Endothelial cell of umbilical vein (primary cell): ENCODE results near the gene CCR4. TPM values are rescaled to one million over a fixed set of nuclear protein-coding genes. Genes with fewer than 3 reads are reported as not detected.
"Not testable (repeated sequence)": the region's sequence is repeated elsewhere in the genome, so short reads cannot be mapped to it uniquely, and the experiment has no call there.

ENCODE experiments used
- BruUV-seq: library from RNA; stranded (reverse); fragments of 400-500 nt; replicated peaks from 2 replicates; lab custom pipeline; 2021; lab: Mats Ljungman, UMichigan
- CTCF ChIA-PET: fragments of 300-600, 350-600 bp; sonication (Branson Sonifier 250); formaldehyde crosslinking; loops from one replicate; lab custom pipeline; 2021; ENCODE audit warnings: antibody characterized with exemption, inconsistent platforms; lab: Charles Lee
- POLR2A ChIA-PET: fragments of 300-600, 350-600 bp; sonication (Branson Sonifier 250); formaldehyde crosslinking; loops from one replicate; lab custom pipeline; 2021; ENCODE audit warnings: antibody characterized with exemption, inconsistent platforms; lab: Charles Lee
- DNase-seq: peaks from one replicate; pipeline ENCODE4 v3.0.0-alpha.2; 2011; ENCODE audit warnings: low read depth, low spot score
- FAIRE-seq: peaks from 2 replicates; lab custom pipeline; 2011; peaks lifted over from hg19 to GRCh38; lab: Jason Lieb, UNC
- H2AFZ ChIP-seq: 2 replicates; pipeline ENCODE4 v1.6.0; 2012; ENCODE audit warnings: low read depth, low read length, control low read depth, inconsistent platforms
- H3K27ac ChIP-seq: 2 replicates; pipeline ENCODE4 v1.5.1; 2011; ENCODE audit warnings: low read depth, mild to moderate bottlenecking, control low read depth, low read length, moderate library complexity; ENCODE audit not compliant: insufficient read depth
- H3K27me3 ChIP-seq, 2 experiments: 2 replicates each; pipeline versions ENCODE4 v1.6.0 to v1.6.1; 2011; ENCODE audit warnings: low read length in 2 of 2, mixed read lengths in 1 of 2; ENCODE audit not compliant: control insufficient read depth in 2 of 2, insufficient read depth in 2 of 2
- H3K36me3 ChIP-seq, 2 experiments: 2 replicates in 1 of 2; 3 replicates in 1 of 2; pipeline ENCODE4 v1.5.1; 2011; ENCODE audit warnings: low read length in 2 of 2, mild to moderate bottlenecking in 1 of 2, moderate library complexity in 1 of 2; ENCODE audit not compliant: control insufficient read depth in 2 of 2, insufficient read depth in 2 of 2; ENCODE audit errors: extremely low read depth in 1 of 2
- H3K4me1 ChIP-seq: 3 replicates; pipeline ENCODE4 v1.5.1; 2011; ENCODE audit warnings: mild to moderate bottlenecking, low read length; ENCODE audit not compliant: control insufficient read depth, insufficient read depth; ENCODE audit errors: extremely low read depth
- H3K4me2 ChIP-seq: 2 replicates; pipeline ENCODE4 v1.6.1; 2011; ENCODE audit warnings: low read length, control low read depth, mixed read lengths; ENCODE audit not compliant: insufficient read depth
- H3K4me3 ChIP-seq, 3 experiments: fragments of 200-600 bp in 1 of 3; sonication (generic), shearing (Covaris generic) in 1 of 3; replicated peaks in 1 of 3; 2 replicates each; pipeline ENCODE4 v1.5.1; 2011 to 2016; ENCODE audit warnings: control low read depth in 3 of 3, low read length in 3 of 3, mild to moderate bottlenecking in 2 of 3, inconsistent platforms in 1 of 3, low read depth in 1 of 3, moderate library complexity in 1 of 3; ENCODE audit not compliant: insufficient read depth in 1 of 3
- H3K79me2 ChIP-seq: 2 replicates; pipeline ENCODE4 v1.6.0; 2012; ENCODE audit warnings: low read length, inconsistent platforms; ENCODE audit not compliant: control insufficient read depth, insufficient read depth
- H3K9ac ChIP-seq: replicated peaks from 2 replicates; pipeline ENCODE3; 2011; ENCODE audit warnings: low read length, control low read depth; ENCODE audit not compliant: insufficient read depth; ENCODE audit errors: extremely low read depth
- H3K9me1 ChIP-seq: replicated peaks from 3 replicates; pipeline ENCODE4 v1.6.0; 2011; ENCODE audit warnings: mild to moderate bottlenecking, low read length; ENCODE audit not compliant: control insufficient read depth, insufficient read depth; ENCODE audit errors: extremely low read depth
- H3K9me3 ChIP-seq: replicated peaks from 2 replicates; pipeline ENCODE4 v1.5.1; 2012; ENCODE audit warnings: low read length, inconsistent platforms; ENCODE audit not compliant: control insufficient read depth, insufficient read depth
- H4K20me1 ChIP-seq: replicated peaks from 2 replicates; pipeline ENCODE3; 2011; ENCODE audit warnings: mild to moderate bottlenecking, low read length; ENCODE audit not compliant: control insufficient read depth, insufficient read depth; ENCODE audit errors: extremely low read depth
- EZH2 ChIP-seq: IDR thresholded peaks from 2 replicates; pipeline ENCODE4 v1.6.1; 2012; ENCODE audit warnings: borderline replicate concordance, low read depth, mild to moderate bottlenecking, moderate library complexity, low read length, inconsistent platforms; ENCODE audit not compliant: severe bottlenecking
- FOS ChIP-seq: IDR thresholded peaks from 2 replicates; pipeline ENCODE4 v1.6.1; 2011; ENCODE audit warnings: mild to moderate bottlenecking, low read length, moderate library complexity, borderline replicate concordance; ENCODE audit not compliant: insufficient read depth
- GATA2 ChIP-seq: IDR thresholded peaks from 2 replicates; pipeline ENCODE4 v1.7.0; 2011; ENCODE audit warnings: low read depth, mild to moderate bottlenecking, moderate library complexity, mixed read lengths, low read length; ENCODE audit not compliant: insufficient read length, insufficient read depth
- JUN ChIP-seq: IDR thresholded peaks from 2 replicates; pipeline ENCODE4 v1.6.1; 2011; ENCODE audit warnings: borderline replicate concordance, low read depth; ENCODE audit not compliant: insufficient read length, insufficient read depth
- MYC ChIP-seq: IDR thresholded peaks from one replicate; pipeline ENCODE4 v1.6.1; 2011; ENCODE audit warnings: mild to moderate bottlenecking, low read depth, low read length
- POLR2A ChIP-seq: IDR thresholded peaks from 2 replicates; pipeline ENCODE4 v1.6.1; 2012; ENCODE audit warnings: low read depth, mild to moderate bottlenecking, control low read depth, low read length
- POLR2AphosphoS5 ChIP-seq: IDR thresholded peaks from 2 replicates; pipeline ENCODE4 v1.6.1; 2012; ENCODE audit warnings: low read depth, mild to moderate bottlenecking, control low read depth, low read length, moderate library complexity; ENCODE audit not compliant: insufficient read depth
- dilution Hi-C: fragments of 300-500 bp; cut with MboI; formaldehyde crosslinking; loops from one replicate; pipeline ENCODE4 v1.15.0; 2019; ENCODE audit warnings: low sequenced_read_pairs; ENCODE audit not compliant: extremely low pct_ligation_motif_present
- intact Hi-C: fragments of 100-400 bp; cut with micrococcal nuclease; formaldehyde crosslinking; loops from one replicate; pipeline ENCODE4 v1.10.0; 2022
- polyA plus RNA-seq, 4 experiments: library from polyadenylated mRNA; depleted of rRNA in 3 of 4; stranded (reverse) in 3 of 4; unstranded in 1 of 4; fragments of >200 nt; gene quantifications; 2 replicates each; pipeline versions ENCODE4 v1.2.1 to v1.2.3, GENCODE V29; 2011 to 2012; ENCODE audit warnings: missing spikeins in 1 of 4
- total RNA-seq: library from RNA; stranded (reverse); gene quantifications from 2 replicates; pipeline ENCODE4 v1.2.3, GENCODE V29; 2021
- TF ChIP-seq, protein P1 (sequence below): IDR thresholded peaks from 2 replicates; pipeline ENCODE4 v1.6.1; 2011; ENCODE audit not compliant: insufficient read depth, insufficient read length
- TF ChIP-seq, protein P2 (sequence below), 2 donors: IDR thresholded peaks; 1 replicate in 1 of 2; 2 replicates in 1 of 2; pipeline ENCODE4 v1.5.1; 2011; ENCODE audit warnings: low read length in 2 of 2, mild to moderate bottlenecking in 2 of 2, moderate library complexity in 2 of 2, control low read depth in 1 of 2, inconsistent platforms in 1 of 2, low read depth in 1 of 2; ENCODE audit not compliant: insufficient read depth in 1 of 2; ENCODE audit errors: extremely low read depth in 1 of 2

The CCR4 gene
- total and polyA plus RNA-seq, 2 donors (not counting 3 experiments of a cell fraction or from before 2014, with no cell fraction given), result not detected

GRCh38 chr3:32983124-32983523 lies 31.7 kb downstream of the CCR4 start:
- no peak overlapping the region for H3K4me2 ChIP-seq
- FAIRE-seq, result no peak
- no peaks in the 10 kb centered on the region for H3K36me3 ChIP-seq
- TF ChIP-seq JUN (no peak), EZH2 (no peak), MYC (no peak), POLR2A (no peak), POLR2AphosphoS5 (no peak), GATA2 (no peak), FOS (no peak)
- TF ChIP-seq, protein P1, sequence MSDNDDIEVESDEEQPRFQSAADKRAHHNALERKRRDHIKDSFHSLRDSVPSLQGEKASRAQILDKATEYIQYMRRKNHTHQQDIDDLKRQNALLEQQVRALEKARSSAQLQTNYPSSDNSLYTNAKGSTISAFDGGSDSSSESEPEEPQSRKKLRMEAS, result no peak
- TF ChIP-seq, protein P2, sequence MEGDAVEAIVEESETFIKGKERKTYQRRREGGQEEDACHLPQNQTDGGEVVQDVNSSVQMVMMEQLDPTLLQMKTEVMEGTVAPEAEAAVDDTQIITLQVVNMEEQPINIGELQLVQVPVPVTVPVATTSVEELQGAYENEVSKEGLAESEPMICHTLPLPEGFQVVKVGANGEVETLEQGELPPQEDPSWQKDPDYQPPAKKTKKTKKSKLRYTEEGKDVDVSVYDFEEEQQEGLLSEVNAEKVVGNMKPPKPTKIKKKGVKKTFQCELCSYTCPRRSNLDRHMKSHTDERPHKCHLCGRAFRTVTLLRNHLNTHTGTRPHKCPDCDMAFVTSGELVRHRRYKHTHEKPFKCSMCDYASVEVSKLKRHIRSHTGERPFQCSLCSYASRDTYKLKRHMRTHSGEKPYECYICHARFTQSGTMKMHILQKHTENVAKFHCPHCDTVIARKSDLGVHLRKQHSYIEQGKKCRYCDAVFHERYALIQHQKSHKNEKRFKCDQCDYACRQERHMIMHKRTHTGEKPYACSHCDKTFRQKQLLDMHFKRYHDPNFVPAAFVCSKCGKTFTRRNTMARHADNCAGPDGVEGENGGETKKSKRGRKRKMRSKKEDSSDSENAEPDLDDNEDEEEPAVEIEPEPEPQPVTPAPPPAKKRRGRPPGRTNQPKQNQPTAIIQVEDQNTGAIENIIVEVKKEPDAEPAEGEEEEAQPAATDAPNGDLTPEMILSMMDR (IDR thresholded peaks at IDR 0.05; ENCODE audit: extremely low read depth in 1 of 2, insufficient read depth in 1 of 2, low read depth in 1 of 2, low read length in 2 of 2), result no peak
- H3K79me2 ChIP-seq, result no peaks in the 10 kb centered on the region
- H3K27me3 ChIP-seq, result no peaks in the 10 kb centered on the region
- H3K9me3 ChIP-seq, result no peaks in the 10 kb centered on the region
- H3K4me1 ChIP-seq, result no peaks in the 10 kb centered on the region
- H3K9ac ChIP-seq, result no peak overlapping the region
- ChIA-PET CTCF (no interaction called here), POLR2A (no interaction called here)
- BruUV-seq, result no TSS peak
- DNase-seq, result no peak
- dilution Hi-C loops, result no loop called here
- no peak overlapping the region for H3K27ac ChIP-seq
- H4K20me1 ChIP-seq, result no peaks in the 10 kb centered on the region
- H3K4me3 ChIP-seq, result no peak overlapping the region
- intact Hi-C loops, result no loop called here
- no peak overlapping the region for H2AFZ ChIP-seq
- no peaks in the 10 kb centered on the region for H3K9me1 ChIP-seq

- BruUV-seq, DNase-seq, H3K4me1 ChIP-seq, H3K9me3 ChIP-seq, H3K9ac ChIP-seq, H3K36me3 ChIP-seq, H3K4me3 ChIP-seq, H2AFZ ChIP-seq, CTCF ChIA-PET, POLR2A ChIA-PET, H3K27me3 ChIP-seq, intact Hi-C loops, dilution Hi-C loops, H3K4me2 ChIP-seq, H4K20me1 ChIP-seq, FAIRE-seq, H3K27ac ChIP-seq, H3K9me1 ChIP-seq, H3K79me2 ChIP-seq: not testable (repeated sequence)
These were observed 33.5 kb downstream of the CCR4 start for GRCh38 chr3:32984918-32985317.
